GM12878 (cell line): ENCODE data around the gene DLGAP5. TPM values are rescaled to one million over a fixed set of nuclear protein-coding genes. Genes with fewer than 3 reads are reported as not detected.

Experiments
- CHD4 ChIP-seq: fragments of 200-600 bp; sonication (generic); IDR thresholded peaks from 2 replicates; pipeline ENCODE4 v1.6.1; 2016; ENCODE audit warnings: mild to moderate bottlenecking
- MYC ChIP-seq: IDR thresholded peaks from 2 replicates; pipeline ENCODE4 v1.6.1; 2011; ENCODE audit warnings: mild to moderate bottlenecking, low read length, moderate library complexity, inconsistent platforms; ENCODE audit not compliant: insufficient read depth, insufficient replicate concordance, insufficient read length, severe bottlenecking
- TCF3 ChIP-seq: IDR thresholded peaks from 2 replicates; pipeline ENCODE4 v1.6.1; 2012; ENCODE audit warnings: low read depth, mild to moderate bottlenecking, low read length, borderline replicate concordance; ENCODE audit not compliant: insufficient read depth
- polyA plus RNA-seq, 11 experiments: library from polyadenylated mRNA; depleted of rRNA in 4 of 11; unstranded in 6 of 11; stranded (reverse) in 5 of 11; fragments of >200 nt; fragmentation: Nextera tagmentation in 4 of 11; fragmentation: Illumina TruSeq in 1 of 11; extraction: Ambion mirVana in 4 of 11; extraction: Trizol in 1 of 11; gene quantifications; 1 replicate in 1 of 11; 2 replicates in 10 of 11; pipeline versions ENCODE4 v1.2.1 to v1.2.3, GENCODE V29; 2011 to 2016; ENCODE audit warnings: inconsistent platforms in 2 of 11, missing spikeins in 2 of 11, low read depth in 1 of 11
- total RNA-seq, 4 experiments: library from RNA; depleted of rRNA in 3 of 4; stranded (reverse); fragments of >200 nt in 3 of 4; fragmentation: Illumina TruSeq in 1 of 4; extraction: Trizol in 1 of 4; gene quantifications; 2 replicates each; pipeline versions ENCODE4 v1.2.1 to v1.2.3, GENCODE V29; 2013 to 2021
- TF ChIP-seq, protein P1 (sequence below): IDR thresholded peaks from 2 replicates; pipeline ENCODE4 v1.6.1; 2011; ENCODE audit warnings: low read depth, mild to moderate bottlenecking, low read length, moderate library complexity, borderline replicate concordance; ENCODE audit errors: extremely low read depth
- TF ChIP-seq, protein P2 (sequence below): IDR thresholded peaks from 2 replicates; pipeline ENCODE4 v1.6.1; 2012; ENCODE audit warnings: low read depth, low read length, improper control_type of control experiment
- TF ChIP-seq, protein P3 (sequence below): fragments of 450-650 bp; IDR thresholded peaks from 2 replicates; pipeline ENCODE4 v1.6.1; 2016; ENCODE audit warnings: mild to moderate bottlenecking
- TF ChIP-seq, protein P4 (sequence below): IDR thresholded peaks from 2 replicates; pipeline ENCODE4 v1.6.1; 2012; ENCODE audit warnings: low read depth, low read length, improper control_type of control experiment
- TF ChIP-seq, protein P5 (sequence below): fragments of 450-650 bp; formaldehyde crosslinking; IDR thresholded peaks from 2 replicates; pipeline ENCODE4 v1.4.0; 2022; ENCODE audit warnings: mild to moderate bottlenecking, moderate library complexity
- TF ChIP-seq, protein P6 (sequence below): fragments of 450-650 bp; IDR thresholded peaks from 2 replicates; pipeline ENCODE4 v1.6.1; 2016; ENCODE audit warnings: mild to moderate bottlenecking, moderate library complexity, borderline replicate concordance
- TF ChIP-seq, protein P7 (sequence below): fragments of 450-650 bp; IDR thresholded peaks from 2 replicates; pipeline ENCODE4 v1.6.1; 2018; ENCODE audit warnings: borderline replicate concordance, mild to moderate bottlenecking; ENCODE audit not compliant: partially characterized antibody

DLGAP5 gene
- total and polyA plus RNA-seq, 10 of the 15 experiments (the other 5 are each of a cell fraction or from before 2014, with no cell fraction given) = 40.9 to 106 (median 67.6) TPM

DNA sequence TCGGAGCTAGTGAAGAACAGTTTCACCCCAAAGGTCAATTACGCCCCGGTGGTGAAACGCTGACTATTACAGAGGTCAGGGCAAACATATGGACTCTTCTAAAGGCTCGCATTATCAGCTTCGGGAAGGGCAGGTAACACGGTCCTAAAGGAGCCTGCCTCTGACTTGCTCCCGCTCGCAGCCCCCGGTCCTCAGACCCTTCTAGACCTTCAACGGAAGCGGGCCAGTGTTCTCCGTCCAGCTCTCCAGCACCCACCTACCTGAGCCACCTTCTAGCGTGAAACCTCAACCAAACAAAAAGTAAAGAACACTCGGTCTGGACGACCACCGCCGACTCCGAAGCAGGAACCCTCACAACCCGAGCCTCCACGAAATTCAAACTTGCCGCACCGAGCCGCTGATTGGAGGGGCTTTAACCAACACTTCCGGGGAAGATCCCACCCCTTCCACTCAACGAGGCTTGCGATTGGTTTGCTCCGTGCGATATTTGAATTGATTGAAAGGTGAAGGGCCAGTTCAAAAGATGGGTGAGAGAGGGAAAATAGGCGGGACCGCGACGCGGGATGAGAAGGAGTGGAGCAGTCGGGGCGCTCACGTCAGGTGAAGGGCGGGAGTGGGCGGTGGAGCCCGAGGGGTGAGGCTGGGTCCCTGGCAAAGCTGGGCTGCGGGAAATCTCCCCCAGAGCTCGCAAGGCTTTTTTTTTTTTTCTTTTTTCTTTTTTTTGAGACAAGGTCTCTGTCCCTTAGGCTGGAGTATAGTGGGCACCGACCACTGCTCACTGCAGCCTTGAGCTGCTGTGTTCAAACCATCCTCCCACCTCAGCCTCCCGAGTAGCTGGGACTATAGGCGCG lies at the start of gene DLGAP5 (continued):
- TF ChIP-seq, protein P1, sequence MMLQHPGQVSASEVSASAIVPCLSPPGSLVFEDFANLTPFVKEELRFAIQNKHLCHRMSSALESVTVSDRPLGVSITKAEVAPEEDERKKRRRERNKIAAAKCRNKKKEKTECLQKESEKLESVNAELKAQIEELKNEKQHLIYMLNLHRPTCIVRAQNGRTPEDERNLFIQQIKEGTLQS = no peak
- TF ChIP-seq, protein P2, sequence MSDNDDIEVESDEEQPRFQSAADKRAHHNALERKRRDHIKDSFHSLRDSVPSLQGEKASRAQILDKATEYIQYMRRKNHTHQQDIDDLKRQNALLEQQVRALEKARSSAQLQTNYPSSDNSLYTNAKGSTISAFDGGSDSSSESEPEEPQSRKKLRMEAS = peak; percentile 39; the same call in 1 of the 2 replicates
- TF ChIP-seq TCF3 = peak; percentile 23; the same call in 1 of the 2 replicates
- TF ChIP-seq, protein P3, sequence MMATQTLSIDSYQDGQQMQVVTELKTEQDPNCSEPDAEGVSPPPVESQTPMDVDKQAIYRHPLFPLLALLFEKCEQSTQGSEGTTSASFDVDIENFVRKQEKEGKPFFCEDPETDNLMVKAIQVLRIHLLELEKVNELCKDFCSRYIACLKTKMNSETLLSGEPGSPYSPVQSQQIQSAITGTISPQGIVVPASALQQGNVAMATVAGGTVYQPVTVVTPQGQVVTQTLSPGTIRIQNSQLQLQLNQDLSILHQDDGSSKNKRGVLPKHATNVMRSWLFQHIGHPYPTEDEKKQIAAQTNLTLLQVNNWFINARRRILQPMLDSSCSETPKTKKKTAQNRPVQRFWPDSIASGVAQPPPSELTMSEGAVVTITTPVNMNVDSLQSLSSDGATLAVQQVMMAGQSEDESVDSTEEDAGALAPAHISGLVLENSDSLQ = peak; percentile 98
- TF ChIP-seq, protein P4, sequence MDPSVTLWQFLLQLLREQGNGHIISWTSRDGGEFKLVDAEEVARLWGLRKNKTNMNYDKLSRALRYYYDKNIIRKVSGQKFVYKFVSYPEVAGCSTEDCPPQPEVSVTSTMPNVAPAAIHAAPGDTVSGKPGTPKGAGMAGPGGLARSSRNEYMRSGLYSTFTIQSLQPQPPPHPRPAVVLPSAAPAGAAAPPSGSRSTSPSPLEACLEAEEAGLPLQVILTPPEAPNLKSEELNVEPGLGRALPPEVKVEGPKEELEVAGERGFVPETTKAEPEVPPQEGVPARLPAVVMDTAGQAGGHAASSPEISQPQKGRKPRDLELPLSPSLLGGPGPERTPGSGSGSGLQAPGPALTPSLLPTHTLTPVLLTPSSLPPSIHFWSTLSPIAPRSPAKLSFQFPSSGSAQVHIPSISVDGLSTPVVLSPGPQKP = peak; percentile 27; the same call in 1 of the 2 replicates
- TF ChIP-seq, protein P5, sequence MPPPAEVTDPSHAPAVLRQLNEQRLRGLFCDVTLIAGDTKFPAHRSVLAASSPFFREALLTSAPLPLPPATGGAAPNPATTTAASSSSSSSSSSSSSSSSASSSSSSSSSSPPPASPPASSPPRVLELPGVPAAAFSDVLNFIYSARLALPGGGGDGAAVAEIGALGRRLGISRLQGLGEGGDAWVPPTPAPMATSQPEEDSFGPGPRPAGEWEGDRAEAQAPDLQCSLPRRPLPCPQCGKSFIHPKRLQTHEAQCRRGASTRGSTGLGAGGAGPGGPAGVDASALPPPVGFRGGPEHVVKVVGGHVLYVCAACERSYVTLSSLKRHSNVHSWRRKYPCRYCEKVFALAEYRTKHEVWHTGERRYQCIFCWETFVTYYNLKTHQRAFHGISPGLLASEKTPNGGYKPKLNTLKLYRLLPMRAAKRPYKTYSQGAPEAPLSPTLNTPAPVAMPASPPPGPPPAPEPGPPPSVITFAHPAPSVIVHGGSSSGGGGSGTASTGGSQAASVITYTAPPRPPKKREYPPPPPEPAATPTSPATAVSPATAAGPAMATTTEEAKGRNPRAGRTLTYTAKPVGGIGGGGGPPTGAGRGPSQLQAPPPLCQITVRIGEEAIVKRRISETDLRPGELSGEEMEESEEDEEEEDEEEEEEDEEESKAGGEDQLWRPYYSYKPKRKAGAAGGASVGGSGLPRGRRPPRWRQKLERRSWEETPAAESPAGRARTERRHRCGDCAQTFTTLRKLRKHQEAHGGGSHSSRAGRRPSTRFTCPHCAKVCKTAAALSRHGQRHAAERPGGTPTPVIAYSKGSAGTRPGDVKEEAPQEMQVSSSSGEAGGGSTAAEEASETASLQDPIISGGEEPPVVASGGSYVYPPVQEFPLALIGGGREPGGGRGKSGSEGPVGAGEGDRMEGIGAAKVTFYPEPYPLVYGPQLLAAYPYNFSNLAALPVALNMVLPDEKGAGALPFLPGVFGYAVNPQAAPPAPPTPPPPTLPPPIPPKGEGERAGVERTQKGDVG = no peak
- no peak for TF ChIP-seq CHD4
- no peak for TF ChIP-seq MYC
- TF ChIP-seq, protein P6, sequence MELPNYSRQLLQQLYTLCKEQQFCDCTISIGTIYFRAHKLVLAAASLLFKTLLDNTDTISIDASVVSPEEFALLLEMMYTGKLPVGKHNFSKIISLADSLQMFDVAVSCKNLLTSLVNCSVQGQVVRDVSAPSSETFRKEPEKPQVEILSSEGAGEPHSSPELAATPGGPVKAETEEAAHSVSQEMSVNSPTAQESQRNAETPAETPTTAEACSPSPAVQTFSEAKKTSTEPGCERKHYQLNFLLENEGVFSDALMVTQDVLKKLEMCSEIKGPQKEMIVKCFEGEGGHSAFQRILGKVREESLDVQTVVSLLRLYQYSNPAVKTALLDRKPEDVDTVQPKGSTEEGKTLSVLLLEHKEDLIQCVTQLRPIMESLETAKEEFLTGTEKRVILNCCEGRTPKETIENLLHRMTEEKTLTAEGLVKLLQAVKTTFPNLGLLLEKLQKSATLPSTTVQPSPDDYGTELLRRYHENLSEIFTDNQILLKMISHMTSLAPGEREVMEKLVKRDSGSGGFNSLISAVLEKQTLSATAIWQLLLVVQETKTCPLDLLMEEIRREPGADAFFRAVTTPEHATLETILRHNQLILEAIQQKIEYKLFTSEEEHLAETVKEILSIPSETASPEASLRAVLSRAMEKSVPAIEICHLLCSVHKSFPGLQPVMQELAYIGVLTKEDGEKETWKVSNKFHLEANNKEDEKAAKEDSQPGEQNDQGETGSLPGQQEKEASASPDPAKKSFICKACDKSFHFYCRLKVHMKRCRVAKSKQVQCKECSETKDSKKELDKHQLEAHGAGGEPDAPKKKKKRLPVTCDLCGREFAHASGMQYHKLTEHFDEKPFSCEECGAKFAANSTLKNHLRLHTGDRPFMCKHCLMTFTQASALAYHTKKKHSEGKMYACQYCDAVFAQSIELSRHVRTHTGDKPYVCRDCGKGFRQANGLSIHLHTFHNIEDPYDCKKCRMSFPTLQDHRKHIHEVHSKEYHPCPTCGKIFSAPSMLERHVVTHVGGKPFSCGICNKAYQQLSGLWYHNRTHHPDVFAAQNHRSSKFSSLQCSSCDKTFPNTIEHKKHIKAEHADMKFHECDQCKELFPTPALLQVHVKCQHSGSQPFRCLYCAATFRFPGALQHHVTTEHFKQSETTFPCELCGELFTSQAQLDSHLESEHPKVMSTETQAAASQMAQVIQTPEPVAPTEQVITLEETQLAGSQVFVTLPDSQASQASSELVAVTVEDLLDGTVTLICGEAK = peak; percentile 92
- TF ChIP-seq, protein P7, sequence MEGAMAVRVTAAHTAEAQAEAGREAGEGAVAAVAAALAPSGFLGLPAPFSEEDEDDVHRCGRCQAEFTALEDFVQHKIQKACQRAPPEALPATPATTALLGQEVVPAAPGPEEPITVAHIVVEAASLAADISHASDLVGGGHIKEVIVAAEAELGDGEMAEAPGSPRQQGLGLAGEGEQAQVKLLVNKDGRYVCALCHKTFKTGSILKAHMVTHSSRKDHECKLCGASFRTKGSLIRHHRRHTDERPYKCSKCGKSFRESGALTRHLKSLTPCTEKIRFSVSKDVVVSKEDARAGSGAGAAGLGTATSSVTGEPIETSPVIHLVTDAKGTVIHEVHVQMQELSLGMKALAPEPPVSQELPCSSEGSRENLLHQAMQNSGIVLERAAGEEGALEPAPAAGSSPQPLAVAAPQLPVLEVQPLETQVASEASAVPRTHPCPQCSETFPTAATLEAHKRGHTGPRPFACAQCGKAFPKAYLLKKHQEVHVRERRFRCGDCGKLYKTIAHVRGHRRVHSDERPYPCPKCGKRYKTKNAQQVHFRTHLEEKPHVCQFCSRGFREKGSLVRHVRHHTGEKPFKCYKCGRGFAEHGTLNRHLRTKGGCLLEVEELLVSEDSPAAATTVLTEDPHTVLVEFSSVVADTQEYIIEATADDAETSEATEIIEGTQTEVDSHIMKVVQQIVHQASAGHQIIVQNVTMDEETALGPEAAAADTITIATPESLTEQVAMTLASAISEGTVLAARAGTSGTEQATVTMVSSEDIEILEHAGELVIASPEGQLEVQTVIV = peak; percentile 58
